Esophagus squamous epithelium (tissue), 5 donors: ENCODE results near the gene PRKAG1. TPM values are rescaled to one million over a fixed set of nuclear protein-coding genes. Genes with fewer than 3 reads are reported as not detected.

Experiments
- DNase-seq: peaks from one replicate; lab custom pipeline; 2025; lab: John Stamatoyannopoulos, UW
- H3K27ac ChIP-seq, 4 donors: fragments of 200-600 bp; sonication (generic); one replicate each; pipeline ENCODE4 v1.5.1; 2016 to 2019; ENCODE audit warnings: mild to moderate bottlenecking in 1 of 4
- H3K27me3 ChIP-seq, 4 donors: fragments of 200-600 bp; sonication (generic); 1 replicate in 3 of 4; 2 replicates in 1 of 4; pipeline versions ENCODE4 v1.5.1 to v1.6.0; 2017 to 2021; ENCODE audit warnings: antibody characterized with exemption in 1 of 4
- H3K36me3 ChIP-seq, 3 donors: fragments of 200-600 bp; sonication (generic); one replicate each; pipeline ENCODE4 v1.5.1; 2016 to 2019
- H3K4me1 ChIP-seq, 3 donors: fragments of 200-600 bp; sonication (generic); one replicate each; pipeline ENCODE4 v1.5.1; 2017 to 2019
- H3K4me3 ChIP-seq, 4 donors: fragments of 200-600 bp; sonication (generic); 1 replicate in 3 of 4; 2 replicates in 1 of 4; pipeline ENCODE4 v1.5.1; 2016 to 2019; ENCODE audit warnings: mild to moderate bottlenecking in 2 of 4, moderate library complexity in 1 of 4
- H3K9me3 ChIP-seq, 3 donors: fragments of 200-600 bp; sonication (generic); one replicate each; pipeline ENCODE4 v1.5.1; 2016 to 2019
- CTCF ChIP-seq, 6 experiments: fragments of 450-650 bp in 4 of 6; fragments of 200-600 bp in 2 of 6; sonication (generic) in 2 of 6; IDR thresholded peaks; one replicate each; pipeline ENCODE4 v1.5.1; 2016 to 2019; ENCODE audit warnings: antibody characterized with exemption in 6 of 6, mild to moderate bottlenecking in 4 of 6, moderate library complexity in 4 of 6
- POLR2A ChIP-seq, 4 donors: fragments of 450-650 bp; IDR thresholded peaks; one replicate each; pipeline ENCODE4 v1.6.1; 2017; ENCODE audit warnings: antibody characterized with exemption in 4 of 4, mild to moderate bottlenecking in 4 of 4, moderate library complexity in 3 of 4
- WGBS, 2 donors: methylation state at CpG; one replicate each; pipeline ENCODE4 v1.1.5; 2018; 5-methylcytosine and 5-hydroxymethylcytosine counted together
- intact Hi-C: fragments of 100-400 bp; cut with DNase I; formaldehyde crosslinking; loops from one replicate; pipeline ENCODE4 v1.15.0; 2022
- total RNA-seq, 4 donors: library from RNA; depleted of rRNA; stranded (reverse); fragments of >200 nt; gene quantifications; one replicate each; pipeline ENCODE4 v1.1.0, GENCODE V29; 2016
- donor health status: DM: yes; HTN: yes; CAD: no.

The PRKAG1 gene
- total RNA-seq, 4 donors from 2014 or later, result 31.9 to 58.6 (median 47.8) TPM

- no peaks in the 10 kb centered on the region for H3K9me3 ChIP-seq
- H3K27ac ChIP-seq, result no peak overlapping the region
- 17 to 19% methylated on average over 8 of the region's 10 CpGs for WGBS, 2 donors
- intact Hi-C loops, result no loop called here
- no peak for DNase-seq
- TF ChIP-seq CTCF (IDR thresholded peaks at IDR 0.05) (no peak), POLR2A (IDR thresholded peaks at IDR 0.05) (no peak)
- H3K4me3 ChIP-seq, result peak overlapping the region in 3 of 4 donors; percentile 38 to 63 (median 40)
- H3K27me3 ChIP-seq, result peaks cover 0 to 70% (median 21%) of the 10 kb centered on the region in 4 donors
- H3K36me3 ChIP-seq, result no peaks in the 10 kb centered on the region
- peaks cover 26 to 51% (median 31%) of the 10 kb centered on the region in 3 donors for H3K4me1 ChIP-seq
These were observed 47.8 kb downstream of the PRKAG1 start for GRCh38 chr12:48970702-48971334.

- peak overlapping the region in 3 of 4 donors; percentile 20 to 63 (median 31) for H3K4me3 ChIP-seq
- peaks cover 26 to 51% (median 31%) of the 10 kb centered on the region in 3 donors for H3K4me1 ChIP-seq
- TF ChIP-seq CTCF (IDR thresholded peaks at IDR 0.05) (no peak), POLR2A (IDR thresholded peaks at IDR 0.05) (no peak)
- DNase-seq, result no peak
- H3K27me3 ChIP-seq, result peaks cover 0 to 63% (median 21%) of the 10 kb centered on the region in 4 donors
- no peaks in the 10 kb centered on the region for H3K9me3 ChIP-seq
- no peaks in the 10 kb centered on the region for H3K36me3 ChIP-seq
- H3K27ac ChIP-seq, result peak overlapping the region in 1 of 4 donors; percentile 14
- WGBS, 2 donors, result 28 to 35% methylated on average over 4 to 7 of the region's 77 CpGs
- intact Hi-C loops, result no loop called here
These were observed 48.5 kb downstream of the PRKAG1 start for GRCh38 chr12:48969833-48970701.

GRCh38 chr12:48969160-48969771 is 49.3 kb downstream of the PRKAG1 start:
- WGBS, 2 donors, result 33% methylated on average over 4 of the region's 8 CpGs; no CpG with 5 or more reads in 1 of the 2 donors
- peaks cover 0 to 55% (median 21%) of the 10 kb centered on the region in 4 donors for H3K27me3 ChIP-seq
- peak overlapping the region in 1 of 4 donors; percentile 63 for H3K4me3 ChIP-seq

GRCh38 chr12:48968467-48968866 is 50.1 kb downstream of the PRKAG1 start:
- Histone ChIP-seq H3K27me3 (peaks cover 0 to 47% (median 18%) of the 10 kb centered on the region in 4 donors), H3K4me1 (peaks cover 26 to 45% (median 31%) of the 10 kb centered on the region in 3 donors), H3K27ac (no peak overlapping the region)

More at GRCh38 chr12:48969160-48969771, 49.3 kb downstream of the PRKAG1 start:
- Histone ChIP-seq H3K9me3 (no peaks in the 10 kb centered on the region), H3K36me3 (no peaks in the 10 kb centered on the region), H3K27ac (no peak overlapping the region), H3K4me1 (peaks cover 26 to 51% (median 31%) of the 10 kb centered on the region in 3 donors)
- intact Hi-C loops, result no loop called here
- TF ChIP-seq POLR2A (IDR thresholded peaks at IDR 0.05) (no peak), CTCF (IDR thresholded peaks at IDR 0.05) (no peak)
- DNase-seq, result no peak

More at GRCh38 chr12:48968467-48968866, 50.1 kb downstream of the PRKAG1 start:
- intact Hi-C loops, result no loop called here
- no peaks in the 10 kb centered on the region for H3K36me3 ChIP-seq
- 54 to 69% methylated on average over 3 of the region's 3 CpGs for WGBS, 2 donors
- no peak for DNase-seq
- TF ChIP-seq POLR2A (IDR thresholded peaks at IDR 0.05), result no peak
- no peak for TF ChIP-seq CTCF (IDR thresholded peaks at IDR 0.05)
- H3K9me3 ChIP-seq, result no peaks in the 10 kb centered on the region
- no peak overlapping the region for H3K4me3 ChIP-seq
